Coronary artery (tissue), 2 donors: ENCODE measurements around the gene HEATR5A.

ENCODE experiments used
- DNase-seq: peaks from one replicate; pipeline ENCODE4 v3.0.0-alpha.2; 2017; ENCODE audit warnings: low spot score
- H3K27ac ChIP-seq, 2 donors: fragments of 200-600 bp; sonication (generic); one replicate each; pipeline ENCODE4 v1.5.1; 2016 to 2019
- H3K4me3 ChIP-seq: fragments of 200-600 bp; sonication (generic); 2 replicates; pipeline ENCODE4 v1.5.1; 2016; ENCODE audit warnings: mild to moderate bottlenecking, moderate library complexity
- CTCF ChIP-seq: fragments of 200-600 bp; sonication (generic); IDR thresholded peaks from one replicate; pipeline ENCODE4 v1.5.1; 2019; ENCODE audit warnings: antibody characterized with exemption

The HEATR5A gene

GRCh38 chr14:31402764-31403439 lies 17.4 kb downstream of the HEATR5A start:
- DNase-seq = no peak
- Histone ChIP-seq H3K4me3 (no peak overlapping the region), H3K27ac (no peak overlapping the region)
- TF ChIP-seq CTCF = no peak

GRCh38 chr14:31401369-31401932 lies 18.9 kb downstream of the HEATR5A start:
- H3K4me3 ChIP-seq = no peak overlapping the region
- H3K27ac ChIP-seq = no peak overlapping the region
- no peak for DNase-seq
- no peak for TF ChIP-seq CTCF

GRCh38 chr14:31400031-31400638 lies 20.2 kb downstream of the HEATR5A start:
- TF ChIP-seq CTCF = no peak
- Histone ChIP-seq H3K27ac (no peak overlapping the region), H3K4me3 (no peak overlapping the region)
- DNase-seq = no peak

GRCh38 chr14:31395572-31396205 lies 24.7 kb downstream of the HEATR5A start:
- Histone ChIP-seq H3K27ac (no peak overlapping the region), H3K4me3 (no peak overlapping the region)
- no peak for TF ChIP-seq CTCF
- DNase-seq = no peak

GRCh38 chr14:31395119-31395518 lies 25.2 kb downstream of the HEATR5A start:
- H3K27ac ChIP-seq = no peak overlapping the region
- DNase-seq = no peak
- no peak overlapping the region for H3K4me3 ChIP-seq
- TF ChIP-seq CTCF = no peak

GRCh38 chr14:31391977-31392503 lies 28.3 kb downstream of the HEATR5A start:
- no peak for TF ChIP-seq CTCF
- no peak overlapping the region for H3K4me3 ChIP-seq
- DNase-seq = no peak
- H3K27ac ChIP-seq = no peak overlapping the region
